NCI-H69 (cell line): ENCODE results near the gene STRADA.
"Not testable (repeated sequence)": the region's sequence is repeated elsewhere in the genome, so short reads cannot be mapped to it uniquely, and the experiment has no call there.

Source experiments
- DNase-seq: peaks from one replicate; lab custom pipeline; 2025; lab: John Stamatoyannopoulos, UW

The STRADA gene

DNA sequence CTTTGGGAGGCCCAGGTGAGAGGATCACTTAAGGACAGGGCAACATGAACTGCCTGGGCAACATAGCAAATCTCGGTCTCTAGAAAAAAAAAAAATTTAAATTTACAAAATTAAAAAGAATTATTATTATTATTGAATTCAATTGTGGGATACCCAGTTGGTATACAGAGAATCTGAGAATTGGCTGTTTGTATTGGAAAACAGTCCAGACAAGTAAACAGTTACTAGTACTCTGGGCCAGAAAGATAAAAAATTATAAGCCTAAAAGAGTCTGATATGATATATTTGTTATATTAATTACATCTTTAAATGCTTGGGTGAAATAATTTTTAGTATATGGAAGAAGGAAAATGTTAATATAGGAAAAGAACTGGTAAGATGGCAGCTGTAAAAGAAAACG is 16.8 kb upstream of the STRADA start:
- no peak for DNase-seq

DNA sequence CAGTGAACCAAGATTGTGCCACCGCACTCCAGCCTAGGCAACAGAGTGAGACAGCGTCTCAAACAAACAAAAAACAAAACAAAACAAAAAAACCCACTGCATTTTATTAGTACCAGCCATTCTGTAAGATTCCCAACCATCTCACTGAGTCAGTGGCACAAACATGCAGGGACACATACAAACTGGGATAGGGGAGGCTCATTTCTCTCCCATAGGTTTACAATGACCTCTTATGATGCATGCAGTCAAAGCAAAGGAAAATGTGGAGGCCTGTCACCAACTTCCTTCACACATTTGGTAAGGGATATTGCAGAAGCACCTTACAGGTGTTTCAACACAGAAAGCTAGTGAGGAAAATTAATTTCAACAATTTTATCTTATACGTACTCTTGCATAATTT is 12.4 kb upstream of the STRADA start:
- no peak for DNase-seq

DNA sequence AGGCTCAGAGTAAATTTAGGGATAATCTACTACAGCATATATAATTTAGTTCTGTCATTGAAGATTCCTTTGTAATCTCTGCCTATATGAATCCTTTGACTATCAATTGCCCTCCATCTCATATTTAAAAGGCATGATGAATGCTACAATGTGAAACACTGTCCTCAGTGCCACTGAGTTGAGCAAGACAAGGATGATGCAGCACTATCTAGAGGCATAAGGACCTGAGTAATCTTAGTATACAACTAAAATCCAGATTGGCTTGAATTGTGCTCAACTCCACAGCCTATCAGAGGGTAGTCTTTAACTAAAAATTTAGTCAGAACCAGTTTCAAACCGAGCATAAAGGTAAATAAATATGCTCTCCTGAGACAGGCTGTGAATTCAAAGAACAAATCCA is 11.6 kb upstream of the STRADA start:
- DNase-seq: no peak

DNA sequence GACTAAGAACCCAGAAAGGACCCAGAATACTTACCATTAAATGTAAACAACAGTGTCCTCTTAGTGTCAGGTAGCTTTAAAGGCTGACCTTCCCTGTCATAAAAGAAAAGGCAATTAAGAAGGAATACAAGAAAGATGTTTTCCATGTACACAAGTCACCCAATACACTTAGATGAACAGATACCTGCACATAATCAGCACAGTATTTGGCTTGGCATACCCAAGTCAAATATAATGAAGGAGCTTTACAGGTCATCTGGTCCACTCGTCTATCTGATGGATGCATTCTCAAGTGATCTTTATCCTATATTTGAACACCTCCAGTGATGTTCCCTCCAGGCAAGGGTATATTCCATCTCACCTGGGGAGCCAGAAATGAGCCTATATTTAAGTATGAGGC is 11.1 kb upstream of the STRADA start:
- DNase-seq: no peak

DNA sequence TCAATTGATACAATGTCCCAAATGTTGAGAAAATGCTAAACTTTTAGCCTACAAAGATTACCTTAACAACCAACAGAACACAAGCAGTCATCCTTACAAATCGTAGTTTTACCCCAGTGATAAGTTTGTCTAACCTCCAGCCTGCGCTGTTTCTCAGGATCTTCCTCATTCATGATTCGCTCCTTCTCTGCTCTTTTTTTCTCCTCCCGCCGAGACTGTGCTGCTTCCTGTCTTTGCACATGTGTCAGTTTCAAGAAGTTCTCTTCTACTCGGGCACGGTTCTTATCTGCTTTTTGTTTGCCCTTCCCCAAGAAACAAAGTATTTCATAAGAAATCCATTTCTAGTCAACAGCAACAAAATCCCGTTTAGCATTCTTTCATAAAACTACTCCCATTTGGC is 10.2 kb upstream of the STRADA start:
- no peak for DNase-seq

DNA sequence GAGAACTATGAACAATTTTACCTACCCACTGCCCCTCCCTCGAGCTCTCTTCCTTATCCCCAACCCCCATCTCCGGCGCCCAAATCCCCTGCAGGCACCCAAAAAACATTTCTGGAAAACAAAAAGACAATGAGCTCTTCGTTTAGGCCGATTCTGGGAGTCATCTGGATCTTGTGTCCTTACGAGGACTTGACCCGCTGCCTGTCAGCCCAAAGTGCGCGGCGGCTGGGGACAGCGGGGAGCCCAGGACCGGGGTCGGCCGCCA is 524 bp downstream of the STRADA start:
- no peak for DNase-seq

DNA sequence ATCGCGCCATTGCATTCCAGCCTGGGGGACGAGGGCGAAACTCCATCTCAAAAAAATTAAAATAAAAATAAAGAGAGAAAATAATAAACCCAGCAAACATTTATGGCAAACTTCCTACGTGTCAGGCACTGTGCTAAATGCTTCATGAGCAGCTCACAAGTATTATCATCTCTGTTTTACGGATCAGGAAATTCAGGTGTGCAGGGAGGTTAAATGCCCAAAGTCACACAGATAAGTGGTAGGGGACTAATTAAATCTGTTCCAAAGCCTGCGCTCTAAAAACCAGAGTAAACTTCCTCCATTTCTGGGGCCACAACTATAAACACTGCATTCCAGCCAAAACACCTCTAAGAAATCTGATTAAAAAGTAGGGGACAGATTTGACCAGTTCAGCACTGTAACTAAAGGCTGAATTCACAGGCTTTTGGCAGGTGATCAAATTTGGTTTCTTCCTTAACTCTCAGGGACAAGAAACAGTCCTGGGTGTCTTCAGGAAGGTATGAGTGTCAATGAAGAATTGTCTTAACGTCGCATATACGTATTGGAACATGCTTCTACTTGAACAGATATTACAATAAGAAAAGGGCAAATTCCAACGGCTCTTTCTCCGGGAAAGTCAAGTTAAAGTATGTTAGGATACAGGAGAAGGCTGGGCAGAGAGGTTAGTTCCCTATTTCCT is 996 bp downstream of the STRADA start:
- peak; percentile 56 for DNase-seq

DNA sequence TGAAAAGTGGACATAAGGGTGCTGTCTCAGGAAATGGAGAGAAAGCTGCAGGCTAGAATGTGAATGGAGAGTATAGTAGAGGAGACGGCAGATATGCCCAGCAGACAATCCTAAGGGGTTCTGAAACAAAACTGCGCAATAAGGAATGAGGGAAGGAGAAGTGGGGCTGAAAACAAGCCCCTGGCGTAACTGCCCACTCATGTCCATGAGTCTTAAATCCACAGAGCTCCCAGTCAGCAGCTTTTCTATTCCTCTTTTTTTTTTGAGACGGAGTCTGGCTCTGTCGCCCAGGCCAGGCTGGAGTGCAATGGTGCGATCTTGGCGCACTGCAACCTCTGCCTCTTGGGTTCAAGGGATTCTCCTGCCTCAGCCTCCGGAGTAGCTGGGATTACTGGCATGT is 5.9 kb downstream of the STRADA start:
- no peak for DNase-seq

DNA sequence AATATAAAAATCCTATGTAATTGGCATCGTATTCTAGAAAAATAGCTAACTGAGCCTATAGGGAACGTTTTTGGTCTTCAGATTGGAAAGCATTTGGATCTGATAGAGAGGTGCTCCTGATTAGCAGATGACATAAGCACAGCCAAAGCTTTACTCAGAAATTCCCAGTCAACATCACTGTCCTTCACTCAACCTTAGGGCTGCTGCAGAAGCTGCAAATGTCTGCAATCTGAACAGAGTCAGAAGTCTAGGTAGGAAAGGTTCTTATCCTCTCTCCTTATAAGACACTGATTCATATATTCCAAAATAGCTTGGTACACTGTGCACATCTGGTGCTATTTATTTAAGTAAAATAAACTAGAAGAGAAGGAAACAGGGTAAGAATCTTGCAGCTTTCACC is 19.2 kb downstream of the STRADA start:
- no peak for DNase-seq

DNA sequence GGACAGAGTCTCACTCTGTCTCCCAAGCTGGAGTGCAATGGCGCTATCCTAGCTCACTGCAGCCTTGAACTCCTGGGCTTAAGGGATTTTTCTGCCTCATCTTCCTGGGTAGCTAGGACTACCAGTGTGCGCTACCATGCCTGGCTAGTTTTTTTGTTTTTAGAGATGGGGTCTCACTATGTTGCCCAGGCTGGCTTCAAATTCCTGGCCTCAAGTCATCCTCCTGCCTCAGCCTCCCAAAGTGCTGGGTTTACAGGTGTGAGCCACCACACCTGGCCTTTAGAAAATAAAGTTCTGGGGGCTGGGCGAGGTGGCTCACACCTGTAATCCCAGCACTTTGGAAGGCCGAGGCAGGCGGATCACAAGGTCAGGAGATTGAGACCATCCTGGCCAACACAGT is 21.4 kb downstream of the STRADA start:
- not testable (repeated sequence) for DNase-seq

DNA sequence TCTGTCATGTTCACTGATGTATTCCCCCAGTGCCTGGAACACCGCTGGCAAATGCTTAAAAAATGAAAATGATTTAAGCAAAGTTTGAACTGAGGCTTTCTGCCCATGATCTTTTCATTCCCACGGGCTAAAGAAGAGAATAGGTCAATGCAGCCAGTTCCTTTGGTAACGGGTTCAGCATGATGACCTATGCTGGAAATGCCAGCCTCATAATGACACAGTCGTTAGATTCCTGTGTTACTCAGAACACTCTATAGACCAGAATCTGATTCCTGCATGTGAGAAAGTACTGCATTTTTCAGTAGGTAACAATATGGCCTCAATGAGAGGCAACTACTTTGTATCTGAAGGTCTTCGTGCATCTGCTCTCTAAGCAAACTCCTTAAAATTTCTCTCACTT is 22.6 kb downstream of the STRADA start:
- no peak for DNase-seq

DNA sequence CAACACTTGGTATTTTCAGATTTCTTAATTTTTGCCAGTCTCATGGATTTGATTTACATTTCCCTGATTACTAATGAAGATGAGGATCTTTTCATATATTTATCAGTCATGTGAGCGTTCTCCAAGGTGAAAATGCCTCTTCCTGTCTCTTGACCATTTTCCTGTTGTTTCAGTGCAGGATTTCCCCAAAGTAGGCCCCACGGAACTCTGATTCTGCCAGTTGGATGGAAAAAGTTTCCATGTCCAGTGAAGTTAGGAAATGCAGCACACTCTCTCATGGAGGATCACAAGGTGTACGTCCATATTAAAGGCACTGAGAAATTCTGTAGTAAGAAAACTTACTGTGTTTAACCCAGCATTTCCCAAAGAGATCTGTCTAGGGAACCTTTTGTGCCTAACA is 25.2 kb downstream of the STRADA start:
- no peak for DNase-seq

DNA sequence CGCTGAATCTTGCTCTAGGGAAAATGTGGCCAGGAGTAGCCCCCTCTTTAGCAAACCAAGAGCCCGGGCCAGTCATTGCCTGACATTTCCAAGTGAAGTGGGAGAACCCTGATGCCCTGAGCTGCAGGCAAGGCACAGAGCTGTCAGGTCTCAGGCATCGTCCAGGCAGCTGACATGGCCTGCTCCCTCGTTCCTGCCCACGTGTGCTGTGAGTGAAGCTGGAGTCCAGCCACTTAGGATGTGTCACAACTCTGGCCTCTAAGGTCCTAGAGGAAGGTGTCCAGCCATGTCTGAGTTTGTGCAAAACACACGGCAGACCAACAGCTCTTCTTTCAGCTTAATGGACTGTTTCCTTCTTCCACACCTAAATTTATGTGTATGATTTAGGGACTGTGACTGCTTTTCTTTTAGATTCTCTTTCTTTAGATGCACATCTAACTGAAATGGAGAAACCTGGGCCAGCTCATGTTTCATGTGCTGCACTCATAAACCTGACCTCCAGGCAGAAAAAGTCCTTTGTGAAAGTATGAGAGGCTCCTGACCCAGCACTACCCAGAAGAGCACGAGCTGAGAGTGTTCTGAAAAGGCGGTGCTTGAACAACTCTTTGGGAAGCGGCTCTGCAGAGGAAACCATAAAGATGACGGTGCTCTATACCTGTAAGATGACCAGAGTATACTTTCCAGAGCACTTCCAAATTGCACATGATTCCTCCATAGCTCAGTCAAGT is 26.9 kb downstream of the STRADA start:
- DNase-seq: no peak

DNA sequence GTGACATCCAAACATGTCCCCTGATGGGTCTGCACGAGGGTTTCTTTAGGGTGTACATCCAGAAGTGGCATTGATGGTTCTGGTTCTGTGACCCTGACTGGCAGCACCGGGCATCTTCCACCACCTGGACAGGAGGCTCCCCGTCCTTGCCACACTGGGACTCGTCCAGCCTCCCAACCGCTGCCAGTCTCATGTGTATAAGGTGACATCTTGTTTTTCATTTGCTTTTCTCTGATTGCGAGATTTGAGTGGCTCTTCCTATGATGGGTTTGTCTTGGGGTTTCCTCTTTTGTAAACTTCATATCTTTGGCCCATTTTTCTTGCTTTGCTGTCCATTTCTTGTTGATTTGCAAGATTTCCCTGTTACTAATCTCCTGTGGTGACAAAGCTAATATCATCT is 32.5 kb downstream of the STRADA start:
- DNase-seq: no peak

DNA sequence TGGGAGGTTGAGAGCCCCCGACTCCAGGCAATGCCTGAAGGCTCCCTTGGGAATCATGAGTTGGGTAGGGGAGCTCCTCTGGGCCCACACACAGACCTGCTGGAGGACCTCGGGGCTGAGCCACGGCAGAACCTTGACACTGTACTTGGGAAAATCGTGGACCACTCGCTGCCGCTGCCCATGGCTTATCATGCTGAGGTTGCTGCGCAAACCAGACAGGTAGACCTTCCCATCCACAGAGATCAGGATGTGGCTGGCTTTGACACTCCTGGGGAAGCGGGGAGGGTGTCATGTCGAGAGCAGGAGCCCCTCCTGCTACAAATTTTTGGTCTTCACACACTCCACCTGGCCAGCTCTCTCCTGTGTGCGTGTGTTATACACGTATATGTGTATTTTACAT is 34.4 kb downstream of the STRADA start:
- DNase-seq: no peak

DNA sequence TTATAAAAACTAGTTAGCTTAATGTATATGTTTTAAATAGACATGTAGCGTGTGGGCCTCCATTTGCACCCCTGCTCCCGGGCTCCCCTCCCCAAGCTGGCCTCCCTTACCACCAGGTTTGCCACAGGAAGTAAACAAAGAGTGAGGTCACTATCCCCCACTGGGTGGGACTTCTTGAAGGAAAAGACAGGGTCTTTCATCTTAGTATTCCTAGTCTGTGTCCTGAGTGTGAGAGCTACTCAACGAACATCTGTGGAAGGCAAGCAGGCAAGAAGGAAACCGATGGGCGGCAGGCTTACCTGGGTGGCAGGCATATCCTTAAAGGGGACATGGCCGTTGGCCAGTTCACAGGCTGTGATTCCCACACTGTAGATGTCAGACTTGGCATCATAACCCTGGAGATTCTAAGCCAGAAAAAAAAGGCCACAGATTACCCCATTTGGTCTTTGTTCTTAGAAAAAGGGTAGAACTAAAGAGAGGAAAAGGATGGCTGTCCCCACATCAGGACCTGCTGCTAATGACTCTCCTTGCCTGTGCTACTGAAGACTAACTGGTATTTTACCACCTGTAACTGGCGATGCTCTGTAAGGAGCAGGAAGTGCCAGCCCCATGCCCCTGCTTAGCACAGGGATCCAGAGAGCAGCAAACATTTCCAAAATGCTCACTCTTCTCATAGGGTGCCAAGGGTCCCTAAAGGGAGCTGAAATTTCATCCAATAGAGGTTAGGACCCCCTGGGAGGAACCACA is 35.1 kb downstream of the STRADA start:
- DNase-seq: no peak

DNA sequence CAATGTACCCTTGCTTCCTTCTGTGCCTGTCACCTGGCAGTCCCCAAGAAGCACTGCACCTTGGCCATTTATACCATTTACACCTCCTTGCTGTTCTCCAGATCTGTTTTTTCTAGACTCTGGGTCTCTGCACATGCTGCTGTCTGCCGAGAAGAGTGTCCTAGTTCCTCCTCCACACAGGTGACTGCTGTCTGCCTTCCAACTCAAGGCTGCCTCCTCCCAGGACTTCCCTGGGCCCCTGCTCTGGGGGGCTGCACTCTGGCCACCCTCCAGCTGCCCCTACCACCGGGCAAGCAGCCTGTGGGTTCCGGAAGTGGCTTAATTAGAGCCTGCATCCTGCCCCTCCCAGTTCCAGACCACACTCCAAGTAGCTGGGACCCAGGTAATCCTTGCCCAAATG is 35.9 kb downstream of the STRADA start:
- DNase-seq: peak; percentile 13

DNA sequence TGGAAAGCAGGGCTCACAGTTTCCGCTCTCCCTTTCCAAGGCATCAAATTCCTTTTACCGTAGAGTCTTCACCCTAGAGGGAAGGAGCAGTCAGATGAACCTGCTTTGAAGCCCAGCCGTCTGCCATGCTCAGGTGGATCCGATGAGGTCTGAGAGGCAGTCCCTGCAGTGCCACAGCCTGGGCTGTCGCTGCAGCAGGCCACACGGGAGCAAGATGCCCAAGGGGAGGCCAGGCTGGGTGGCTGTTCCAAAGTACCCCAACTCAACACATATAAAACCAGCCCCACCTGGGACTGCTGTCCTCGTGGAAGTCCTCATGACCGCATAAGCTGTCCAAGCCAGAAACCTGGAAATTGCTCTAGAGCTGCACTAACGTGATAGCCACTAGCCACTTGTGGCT is 36.8 kb downstream of the STRADA start:
- no peak for DNase-seq

DNA sequence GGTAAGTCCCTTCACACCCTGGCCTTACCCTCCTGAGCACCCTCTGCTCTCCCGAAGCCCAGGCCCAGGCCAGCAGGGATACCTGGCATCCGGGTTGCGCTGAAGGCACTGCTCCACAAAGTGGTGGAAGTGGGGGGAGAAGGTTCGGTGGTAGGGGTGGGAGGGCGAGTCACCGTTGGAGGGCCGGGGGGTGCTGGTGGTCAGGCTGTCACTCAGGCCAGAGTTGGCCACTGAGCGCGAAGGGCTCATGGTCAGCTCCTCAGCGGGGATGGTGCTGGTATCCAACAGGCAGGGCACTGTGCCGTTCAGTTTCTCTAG is 37.4 kb downstream of the STRADA start:
- no peak for DNase-seq

DNA sequence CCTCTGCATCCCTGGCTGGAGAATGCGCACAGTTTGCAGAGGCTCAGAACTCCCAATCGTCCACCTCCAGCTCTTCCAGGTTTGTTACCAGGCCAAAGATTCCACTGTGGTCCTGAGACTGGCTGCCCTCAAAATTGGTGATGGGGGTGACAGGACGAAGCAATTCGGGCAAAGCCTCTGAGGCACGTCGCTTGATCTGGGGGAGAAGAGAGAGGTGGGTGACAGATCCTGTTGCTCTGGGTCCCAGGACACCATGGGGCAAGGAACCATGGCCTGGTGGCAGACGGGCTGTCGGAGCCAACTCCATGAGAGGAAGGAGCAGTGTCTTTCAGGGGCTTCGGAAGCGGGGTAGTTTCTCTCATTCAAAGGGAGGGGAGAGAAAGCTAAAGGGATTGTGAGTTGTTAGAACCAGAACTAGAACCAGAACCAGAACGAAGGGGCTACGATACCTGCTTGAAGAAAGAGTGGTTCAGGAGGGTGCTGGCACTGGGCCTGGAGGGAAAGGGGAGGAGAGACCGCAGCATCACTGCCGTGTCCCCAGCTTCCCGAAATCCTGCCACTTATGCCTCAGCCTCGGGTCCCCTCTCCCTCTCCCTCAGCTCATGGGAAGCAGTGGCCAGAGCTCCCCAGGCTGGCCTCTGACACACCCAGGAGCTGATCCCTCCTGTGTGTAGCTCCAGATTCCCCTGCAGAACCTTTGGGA is 37.9 kb downstream of the STRADA start:
- DNase-seq: no peak

DNA sequence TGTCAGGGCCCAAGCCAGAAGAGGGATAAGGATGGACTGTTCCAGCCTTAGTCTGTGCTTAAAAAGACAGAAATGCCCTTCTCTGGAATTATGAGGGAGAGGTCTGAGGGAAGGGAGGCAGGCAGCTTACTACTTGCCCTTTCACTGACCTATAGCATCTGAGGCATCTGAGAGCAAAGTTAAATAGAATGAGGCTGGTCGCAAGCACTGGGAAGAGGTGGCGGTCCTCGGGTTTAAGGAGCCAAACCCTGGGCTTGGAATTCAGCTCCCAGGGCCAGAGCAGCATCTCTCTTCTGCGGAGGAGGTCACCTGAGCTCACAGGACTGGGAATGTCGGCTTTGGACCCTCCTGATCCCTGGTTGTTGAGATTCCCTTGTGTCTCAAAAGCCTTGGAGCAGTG is 38.6 kb downstream of the STRADA start:
- DNase-seq: no peak

DNA sequence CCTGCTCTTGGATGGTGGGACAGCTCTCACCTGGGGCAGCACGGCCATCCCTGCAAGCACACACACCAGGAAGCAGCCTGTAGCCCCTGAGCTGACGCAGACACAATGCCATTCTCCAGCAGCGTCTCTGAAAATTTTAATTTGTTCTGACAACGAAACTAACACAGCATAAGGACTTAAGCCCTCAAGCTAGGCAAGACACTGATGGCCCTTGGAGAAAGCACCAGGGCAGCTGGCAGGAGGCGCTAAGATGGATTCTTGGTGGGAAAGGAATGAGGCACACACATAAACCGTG is 38.9 kb downstream of the STRADA start:
- no peak for DNase-seq
